Measurements from ENCODE around the gene RNF43. TPM values are rescaled to one million over a fixed set of nuclear protein-coding genes. Genes with fewer than 3 reads are reported as not detected.

The RNF43 gene
- total RNA-seq, 1 donor from 2014 or later, result not detected

DNA sequence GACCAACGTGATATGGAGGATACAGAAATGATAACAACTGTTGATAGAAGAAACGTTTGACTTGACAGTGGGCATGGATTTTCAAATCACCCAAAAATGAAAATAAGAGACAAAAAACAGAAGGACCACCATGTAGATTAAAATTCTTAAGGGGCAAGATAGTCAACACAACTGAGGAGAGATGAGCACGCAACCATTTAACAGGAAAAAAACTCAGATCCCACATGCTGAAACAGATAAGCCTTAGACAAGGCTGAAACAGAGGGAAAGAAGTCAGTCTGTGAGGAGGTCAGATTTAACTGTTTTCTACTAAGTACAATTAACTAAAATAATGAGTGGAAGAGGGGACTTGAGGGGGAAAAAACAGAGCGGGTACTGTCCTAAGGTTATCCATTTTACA lies 21.2 kb downstream of the RNF43 start:
- Mint-ChIP-seq H3K27me3 (ENCODE audit: unreplicated experiment) (no peaks in the 10 kb centered on the region), H3K9me3 (ENCODE audit: unreplicated experiment) (no peaks in the 10 kb centered on the region), H3K4me1 (ENCODE audit: low read depth, unreplicated experiment) (no peaks in the 10 kb centered on the region), H3K4me3 (ENCODE audit: unreplicated experiment) (no peak overlapping the region), H3K36me3 (ENCODE audit: unreplicated experiment) (no peaks in the 10 kb centered on the region), H3K27ac (ENCODE audit: unreplicated experiment) (no peak overlapping the region)
- DNase-seq, result no peak
- TF ChIP-seq, protein P1, sequence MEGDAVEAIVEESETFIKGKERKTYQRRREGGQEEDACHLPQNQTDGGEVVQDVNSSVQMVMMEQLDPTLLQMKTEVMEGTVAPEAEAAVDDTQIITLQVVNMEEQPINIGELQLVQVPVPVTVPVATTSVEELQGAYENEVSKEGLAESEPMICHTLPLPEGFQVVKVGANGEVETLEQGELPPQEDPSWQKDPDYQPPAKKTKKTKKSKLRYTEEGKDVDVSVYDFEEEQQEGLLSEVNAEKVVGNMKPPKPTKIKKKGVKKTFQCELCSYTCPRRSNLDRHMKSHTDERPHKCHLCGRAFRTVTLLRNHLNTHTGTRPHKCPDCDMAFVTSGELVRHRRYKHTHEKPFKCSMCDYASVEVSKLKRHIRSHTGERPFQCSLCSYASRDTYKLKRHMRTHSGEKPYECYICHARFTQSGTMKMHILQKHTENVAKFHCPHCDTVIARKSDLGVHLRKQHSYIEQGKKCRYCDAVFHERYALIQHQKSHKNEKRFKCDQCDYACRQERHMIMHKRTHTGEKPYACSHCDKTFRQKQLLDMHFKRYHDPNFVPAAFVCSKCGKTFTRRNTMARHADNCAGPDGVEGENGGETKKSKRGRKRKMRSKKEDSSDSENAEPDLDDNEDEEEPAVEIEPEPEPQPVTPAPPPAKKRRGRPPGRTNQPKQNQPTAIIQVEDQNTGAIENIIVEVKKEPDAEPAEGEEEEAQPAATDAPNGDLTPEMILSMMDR (IDR thresholded peaks at IDR 0.05; ENCODE audit: partially characterized antibody, unreplicated experiment), result no peak

DNA sequence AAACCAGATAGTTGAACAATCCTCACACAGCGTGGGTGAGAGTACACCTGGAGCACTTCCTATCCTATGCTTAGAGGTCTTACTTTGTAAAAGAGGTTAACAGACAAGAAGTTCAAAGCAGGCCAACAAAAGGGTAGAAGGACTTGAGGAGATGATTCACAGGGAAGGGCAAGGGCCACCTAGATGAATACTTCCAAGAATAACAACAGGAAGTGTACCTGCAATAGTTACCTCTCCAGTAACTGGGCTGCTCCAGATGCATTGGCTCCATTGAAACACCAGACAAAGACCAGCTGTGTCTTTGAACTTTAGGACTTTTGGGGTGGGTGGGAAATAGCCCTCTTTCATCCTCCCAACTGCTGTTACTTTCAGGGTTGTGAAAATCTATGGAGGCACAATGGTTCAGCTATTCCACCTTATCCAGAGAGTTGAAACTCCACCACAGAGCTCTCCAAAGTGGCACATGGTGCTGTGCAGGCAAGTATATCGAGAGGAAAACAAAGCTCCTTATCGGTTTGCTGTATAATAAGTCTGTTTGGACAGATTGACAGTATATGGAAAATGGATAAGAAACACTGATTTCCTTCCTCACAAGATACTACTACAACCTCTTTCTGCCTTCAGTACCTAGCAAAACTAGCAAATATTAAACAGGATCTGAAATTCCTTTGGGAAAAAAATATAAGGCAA lies 22.7 kb downstream of the RNF43 start:
- Mint-ChIP-seq H3K4me3 (ENCODE audit: unreplicated experiment) (no peak overlapping the region), H3K27me3 (ENCODE audit: unreplicated experiment) (no peaks in the 10 kb centered on the region), H3K9me3 (ENCODE audit: unreplicated experiment) (no peaks in the 10 kb centered on the region), H3K4me1 (ENCODE audit: low read depth, unreplicated experiment) (no peaks in the 10 kb centered on the region), H3K36me3 (ENCODE audit: unreplicated experiment) (no peaks in the 10 kb centered on the region), H3K27ac (ENCODE audit: unreplicated experiment) (no peak overlapping the region)
- DNase-seq, result no peak
- TF ChIP-seq, protein P1 (IDR thresholded peaks at IDR 0.05; ENCODE audit: partially characterized antibody, unreplicated experiment), result no peak

DNA sequence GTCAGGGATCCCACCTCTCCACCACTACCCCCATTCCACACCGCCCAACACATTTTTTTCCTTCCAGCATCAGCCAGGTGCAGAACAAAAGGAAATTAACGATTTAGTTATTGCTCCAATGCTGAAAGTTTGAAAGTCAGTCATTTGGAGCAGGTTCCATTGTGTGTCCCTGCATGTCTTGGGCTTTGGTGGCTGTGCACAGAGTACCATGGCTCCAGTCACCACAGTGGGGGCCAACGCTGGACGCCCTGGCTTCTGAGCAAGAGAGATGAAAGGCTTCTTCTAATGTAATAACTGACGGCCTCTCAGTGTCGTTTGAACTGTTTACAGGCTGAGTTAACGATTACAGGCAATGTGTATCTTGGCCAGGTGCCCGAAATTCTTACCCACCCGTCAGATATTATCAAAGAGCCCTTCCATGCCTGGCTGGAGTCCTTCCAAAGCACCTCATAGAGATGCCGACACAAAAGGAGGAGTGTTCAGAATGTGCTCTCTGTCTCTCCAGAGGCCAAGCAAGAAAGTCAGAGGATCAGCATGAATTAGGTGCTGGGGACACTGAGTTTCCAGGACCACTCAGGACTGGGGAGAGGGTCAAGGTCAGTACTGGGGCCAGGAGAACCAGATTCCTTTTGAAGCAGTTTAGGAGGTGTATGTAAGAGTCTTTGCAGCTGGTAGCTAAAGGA lies 25.9 kb downstream of the RNF43 start:
- Mint-ChIP-seq H3K4me3 (ENCODE audit: unreplicated experiment) (no peak overlapping the region), H3K4me1 (ENCODE audit: low read depth, unreplicated experiment) (no peaks in the 10 kb centered on the region), H3K36me3 (ENCODE audit: unreplicated experiment) (no peaks in the 10 kb centered on the region), H3K9me3 (ENCODE audit: unreplicated experiment) (no peaks in the 10 kb centered on the region), H3K27ac (ENCODE audit: unreplicated experiment) (no peak overlapping the region), H3K27me3 (ENCODE audit: unreplicated experiment) (no peaks in the 10 kb centered on the region)
- DNase-seq, result no peak
- TF ChIP-seq, protein P1 (IDR thresholded peaks at IDR 0.05; ENCODE audit: partially characterized antibody, unreplicated experiment), result no peak

DNA sequence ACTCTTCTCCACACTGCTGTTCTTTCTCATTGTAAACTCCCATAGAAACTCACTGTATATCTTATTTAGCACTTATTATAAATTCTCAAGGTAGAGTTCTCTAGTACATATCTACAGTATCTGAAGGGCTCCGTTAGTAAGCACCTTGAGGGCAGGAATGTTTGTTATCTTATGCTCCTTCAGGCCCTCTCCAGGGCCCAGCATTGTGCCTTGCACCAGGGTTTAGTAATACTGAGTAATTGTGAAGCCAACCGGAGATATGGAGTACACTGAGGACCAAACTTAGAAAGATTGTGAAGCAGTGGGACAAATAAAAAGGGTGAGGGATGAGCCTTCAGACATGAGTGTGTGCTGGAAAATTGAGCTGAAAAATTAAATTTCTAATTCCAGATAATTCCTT lies 26.4 kb downstream of the RNF43 start:
- no peak for DNase-seq
- Mint-ChIP-seq H3K27ac (ENCODE audit: unreplicated experiment) (no peak overlapping the region), H3K9me3 (ENCODE audit: unreplicated experiment) (no peaks in the 10 kb centered on the region), H3K4me3 (ENCODE audit: unreplicated experiment) (no peak overlapping the region), H3K4me1 (ENCODE audit: low read depth, unreplicated experiment) (no peaks in the 10 kb centered on the region), H3K36me3 (ENCODE audit: unreplicated experiment) (no peaks in the 10 kb centered on the region), H3K27me3 (ENCODE audit: unreplicated experiment) (no peaks in the 10 kb centered on the region)
- TF ChIP-seq, protein P1 (IDR thresholded peaks at IDR 0.05; ENCODE audit: partially characterized antibody, unreplicated experiment), result no peak
